ENCODE results near the gene NUBP2. TPM values are rescaled to one million over a fixed set of nuclear protein-coding genes. Genes with fewer than 3 reads are reported as not detected.

NUBP2 gene
- total RNA-seq, 3 donors from 2014 or later, result 61.6 to 82.6 (median 80.3) TPM

DNA sequence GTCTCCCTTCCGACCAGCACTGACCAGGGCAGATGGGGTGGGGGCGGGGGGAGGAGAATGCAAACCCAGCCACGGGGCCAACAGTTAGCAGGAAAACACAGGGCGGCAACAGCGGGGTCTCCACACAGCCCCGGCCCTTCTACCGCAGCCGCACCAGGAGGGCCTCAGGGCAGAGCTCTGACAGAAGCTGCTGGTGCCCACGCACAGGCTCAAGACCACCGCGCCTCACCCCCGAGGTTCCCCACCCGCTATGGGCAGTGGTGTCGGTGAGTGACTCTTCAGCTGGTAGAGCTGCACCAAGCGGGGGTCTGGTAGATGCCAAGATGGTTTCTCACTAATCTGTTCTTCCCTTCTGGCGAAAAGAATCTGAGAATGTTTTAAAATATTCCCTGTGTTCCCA is 27.8 kb downstream of the NUBP2 start:
- H3K27ac ChIP-seq, result no peak overlapping the region
- no peaks in the 10 kb centered on the region for H3K9me3 ChIP-seq
- no peak for TF ChIP-seq CTCF (IDR thresholded peaks at IDR 0.05)
- no peak for TF ChIP-seq POLR2AphosphoS5 (IDR thresholded peaks at IDR 0.05)
- no peak for TF ChIP-seq POLR2A (IDR thresholded peaks at IDR 0.05)
- intact Hi-C loops (cut with DNase I; ENCODE audit: low total_unique reads), result no loop called here
- peaks cover 0 to 7% of the 10 kb centered on the region in 2 donors for H3K4me1 ChIP-seq
- no peaks in the 10 kb centered on the region for H3K36me3 ChIP-seq
- no peak for DNase-seq (ENCODE audit: low spot score in 2 of 2)
- no peaks in the 10 kb centered on the region for H3K27me3 ChIP-seq
- H3K4me3 ChIP-seq, result no peak overlapping the region

- Histone ChIP-seq H3K9me3 (no peaks in the 10 kb centered on the region), H3K27me3 (no peaks in the 10 kb centered on the region), H3K4me1 (peaks cover 0 to 7% of the 10 kb centered on the region in 2 donors), H3K27ac (no peak overlapping the region), H3K36me3 (peaks cover 11% of the 10 kb centered on the region), H3K4me3 (no peak overlapping the region)
- DNase-seq (ENCODE audit: low spot score in 2 of 2), result peak; percentile 58 to 73
- TF ChIP-seq POLR2AphosphoS5 (IDR thresholded peaks at IDR 0.05), result no peak
- peak in 2 of 3 donors; percentile 33 to 53 for TF ChIP-seq CTCF (IDR thresholded peaks at IDR 0.05)
- TF ChIP-seq POLR2A (IDR thresholded peaks at IDR 0.05), result no peak
- intact Hi-C loops (cut with DNase I; ENCODE audit: low total_unique reads), result no loop called here
Observed at GRCh38 chr16:1812732-1813163, 30.0 kb downstream of the NUBP2 start.

DNA sequence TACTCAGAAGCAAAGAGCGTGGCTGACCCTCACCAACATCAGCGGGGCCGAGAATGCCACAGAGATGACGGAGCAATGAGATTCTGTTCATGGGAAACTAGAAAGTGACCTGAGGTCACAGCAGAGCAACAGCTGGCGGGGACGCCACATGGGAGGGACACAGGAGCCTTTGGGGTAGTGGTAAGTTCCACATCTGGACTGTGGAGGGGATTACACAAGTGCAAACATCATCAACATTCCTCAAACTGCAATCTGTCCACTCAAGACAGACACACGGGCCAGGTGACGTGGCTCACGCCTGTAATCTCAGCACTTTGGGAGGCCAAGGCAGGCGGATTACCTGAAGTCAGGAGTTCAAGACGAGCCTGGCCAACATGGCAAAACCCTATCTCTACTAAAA is 32.7 kb downstream of the NUBP2 start:
- no peak overlapping the region for H3K4me3 ChIP-seq
- H3K9me3 ChIP-seq, result no peaks in the 10 kb centered on the region
- no peak for DNase-seq (ENCODE audit: low spot score in 2 of 2)
- no peak overlapping the region for H3K27ac ChIP-seq
- TF ChIP-seq CTCF (IDR thresholded peaks at IDR 0.05), result no peak
- TF ChIP-seq POLR2AphosphoS5 (IDR thresholded peaks at IDR 0.05), result no peak
- TF ChIP-seq POLR2A (IDR thresholded peaks at IDR 0.05), result no peak
- H3K36me3 ChIP-seq, result peaks cover 11% of the 10 kb centered on the region
- H3K27me3 ChIP-seq, result no peaks in the 10 kb centered on the region
- intact Hi-C loops (cut with DNase I; ENCODE audit: low total_unique reads), result no loop called here
- peaks cover 0 to 7% of the 10 kb centered on the region in 2 donors for H3K4me1 ChIP-seq

DNA sequence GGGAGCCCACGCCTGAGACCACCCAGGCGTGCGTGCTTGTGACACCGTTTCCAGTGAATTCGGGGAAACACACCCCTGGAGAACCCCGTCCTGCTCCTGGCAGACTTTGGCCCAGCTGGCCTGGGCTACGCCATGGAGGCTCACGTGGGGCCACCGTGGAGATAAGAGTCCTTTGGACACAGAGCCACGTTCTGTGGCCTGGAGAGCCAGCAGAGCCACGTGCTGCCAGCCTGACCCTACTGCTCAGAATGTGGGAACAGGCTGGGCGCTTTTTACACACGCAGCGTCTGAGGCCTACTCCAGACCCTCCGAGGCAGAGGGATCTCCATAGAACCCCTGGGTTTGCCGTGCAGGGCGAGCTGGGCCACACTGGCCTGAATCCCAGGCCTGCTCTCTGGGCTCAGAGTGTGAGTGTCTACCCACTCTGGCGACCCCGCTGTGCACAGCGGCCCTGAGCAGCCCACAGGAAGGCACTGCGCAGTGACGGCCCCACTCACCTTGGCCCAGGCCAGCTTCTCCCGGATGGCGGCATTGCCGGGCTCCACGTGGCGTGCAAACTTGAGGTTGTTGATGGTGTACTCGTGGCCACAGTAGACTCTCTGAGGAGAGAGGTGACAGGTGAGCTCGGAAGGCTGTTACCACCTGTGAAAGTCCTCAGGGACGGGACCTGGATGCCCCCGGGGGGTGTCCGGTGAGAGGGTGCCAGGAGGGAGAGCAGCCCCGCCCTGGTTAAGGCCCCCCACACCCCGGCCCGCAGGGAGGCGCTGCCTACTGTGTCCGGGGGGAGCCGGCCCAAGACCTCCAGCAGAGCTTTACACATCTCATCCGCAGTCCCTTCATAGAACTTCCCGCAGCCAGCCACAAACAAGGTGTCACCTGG is 33.9 kb downstream of the NUBP2 start:
- Histone ChIP-seq H3K9me3 (no peaks in the 10 kb centered on the region), H3K27me3 (no peaks in the 10 kb centered on the region), H3K4me3 (no peak overlapping the region), H3K4me1 (peaks cover 0 to 7% of the 10 kb centered on the region in 2 donors), H3K27ac (no peak overlapping the region), H3K36me3 (peaks cover 15% of the 10 kb centered on the region)
- intact Hi-C loops (cut with DNase I; ENCODE audit: low total_unique reads), result no loop called here
- no peak for DNase-seq (ENCODE audit: low spot score in 2 of 2)
- TF ChIP-seq POLR2A (IDR thresholded peaks at IDR 0.05) (no peak), CTCF (IDR thresholded peaks at IDR 0.05) (no peak), POLR2AphosphoS5 (IDR thresholded peaks at IDR 0.05) (no peak)

DNA sequence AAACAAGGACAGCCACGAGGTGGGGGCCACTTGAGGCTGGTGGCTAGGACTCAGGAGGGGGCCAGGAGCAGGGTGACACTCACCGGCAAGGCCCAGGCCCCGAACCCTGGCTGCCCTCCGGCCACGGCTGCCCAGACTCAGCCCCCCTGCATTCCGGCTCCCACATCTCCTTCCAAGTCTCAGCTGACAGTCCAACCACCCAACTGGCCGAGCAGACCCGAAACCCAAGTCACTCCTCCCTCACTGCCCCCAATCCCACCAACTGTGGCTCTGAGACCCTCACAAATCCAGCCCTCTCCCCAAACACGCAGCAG is 34.5 kb downstream of the NUBP2 start:
- H3K27me3 ChIP-seq, result no peaks in the 10 kb centered on the region
- H3K9me3 ChIP-seq, result no peaks in the 10 kb centered on the region
- no peak overlapping the region for H3K4me3 ChIP-seq
- DNase-seq (ENCODE audit: low spot score in 2 of 2), result no peak
- peaks cover 15% of the 10 kb centered on the region for H3K36me3 ChIP-seq
- intact Hi-C loops (cut with DNase I; ENCODE audit: low total_unique reads), result no loop called here
- H3K27ac ChIP-seq, result no peak overlapping the region
- H3K4me1 ChIP-seq, result peaks cover 0 to 7% of the 10 kb centered on the region in 2 donors
- TF ChIP-seq POLR2AphosphoS5 (IDR thresholded peaks at IDR 0.05), result no peak
- TF ChIP-seq CTCF (IDR thresholded peaks at IDR 0.05), result no peak
- no peak for TF ChIP-seq POLR2A (IDR thresholded peaks at IDR 0.05)

Data from breast epithelium (tissue), 4 donors.